Measurements from ENCODE around the gene DBN1. TPM values are rescaled to one million over a fixed set of nuclear protein-coding genes. Genes with fewer than 3 reads are reported as not detected.

DBN1 gene
- total RNA-seq = 98.1 and 207 TPM in 2 replicates

GRCh38 chr5:177473443-177474001, at the start of gene DBN1:
Gene DBN1, minus strand, starts transcription at chr5:177473634. Its CDS starts 113 bp downstream, at chr5:177473521.

GRCh38 chr5:177516601-177517568, 43.5 kb upstream of the DBN1 start, which contains the start of gene DDX41:
Gene DDX41, minus strand, starts transcription at chr5:177516961. Its CDS starts 16 bp downstream, at chr5:177516945.

GRCh38 chr5:177509381-177509951, 36.0 kb upstream of the DBN1 start, which contains the start of gene DOK3:
Gene DOK3, minus strand, starts transcription at chr5:177509826. Its CDS starts 286 bp downstream, at chr5:177509540.

GRCh38 chr5:177497292-177498012, 24.0 kb upstream of the DBN1 start, which contains the start of gene PDLIM7:
Gene PDLIM7, minus strand, starts transcription at chr5:177497604. Its CDS starts 1,092 bp downstream, at chr5:177496512.

GRCh38 chr5:177446200-177447065, 27.0 kb downstream of the DBN1 start, which contains the start of gene PRR7:
Gene PRR7, plus strand, starts transcription at chr5:177446814. Its CDS starts 8,254 bp downstream, at chr5:177455068.

GRCh38 chr5:177426566-177427210, 46.7 kb downstream of the DBN1 start, which contains the start of gene GRK6:
Gene GRK6, plus strand, starts transcription at chr5:177426676. Its CDS starts 170 bp downstream, at chr5:177426846.

GRCh38 chr5:177409043-177409801, 64.2 kb downstream of the DBN1 start, which contains the start of gene F12:
Gene F12, minus strand, starts transcription at chr5:177409564. Its CDS starts 37 bp downstream, at chr5:177409527.

Other genes with a start within 250 kb of the DBN1 start
- gene RAB24, start 169.9 kb downstream of the DBN1 start, total RNA-seq = 15.7 and 16.1 TPM in 2 replicates
- 104 and 118 TPM in 2 replicates for gene PRELID1, start 169.8 kb downstream of the DBN1 start, total RNA-seq
- gene MXD3, start 161.7 kb downstream of the DBN1 start, total RNA-seq = 18.1 and 26.1 TPM in 2 replicates
- gene LMAN2, start 122.0 kb downstream of the DBN1 start, total RNA-seq = 332 and 421 TPM in 2 replicates
- 2.0 and 6.0 TPM in 2 replicates for gene RGS14, start 115.7 kb downstream of the DBN1 start, total RNA-seq
- not detected in 2 replicates for gene SLC34A1, start 89.2 kb downstream of the DBN1 start, total RNA-seq
- gene PFN3, start 73.0 kb downstream of the DBN1 start, total RNA-seq = not detected in 2 replicates
- gene F12, start 64.1 kb downstream of the DBN1 start, total RNA-seq = 0.69 and 1.3 TPM in 2 replicates
- 21.2 and 30.5 TPM in 2 replicates for gene GRK6, start 47.0 kb downstream of the DBN1 start, total RNA-seq
- gene PRR7, start 26.8 kb downstream of the DBN1 start, total RNA-seq = 1.6 TPM in 2 replicates
- gene PDLIM7, start 24.0 kb upstream of the DBN1 start, total RNA-seq = 34.5 and 79.9 TPM in 2 replicates
- 3.4 and 4.5 TPM in 2 replicates for gene DOK3, start 36.2 kb upstream of the DBN1 start, total RNA-seq
- 86.0 and 127 TPM in 2 replicates for gene DDX41, start 43.3 kb upstream of the DBN1 start, total RNA-seq
- gene FAM193B, start 80.9 kb upstream of the DBN1 start, total RNA-seq = 12.6 and 25.1 TPM in 2 replicates
- 128 and 228 TPM in 2 replicates for gene TMED9, start 118.6 kb upstream of the DBN1 start, total RNA-seq
- 18.1 and 29.5 TPM in 2 replicates for gene B4GALT7, start 126.5 kb upstream of the DBN1 start, total RNA-seq

All from bladder microvascular endothelial cell (primary cell).